ENCODE results near the gene MMP11. TPM values are rescaled to one million over a fixed set of nuclear protein-coding genes. Genes with fewer than 3 reads are reported as not detected.

MMP11 gene
- total and polyA plus RNA-seq, 2 of the 13 experiments (the other 11 are each of a cell fraction or from before 2014, with no cell fraction given) = 8.9 to 28.6 TPM

DNA sequence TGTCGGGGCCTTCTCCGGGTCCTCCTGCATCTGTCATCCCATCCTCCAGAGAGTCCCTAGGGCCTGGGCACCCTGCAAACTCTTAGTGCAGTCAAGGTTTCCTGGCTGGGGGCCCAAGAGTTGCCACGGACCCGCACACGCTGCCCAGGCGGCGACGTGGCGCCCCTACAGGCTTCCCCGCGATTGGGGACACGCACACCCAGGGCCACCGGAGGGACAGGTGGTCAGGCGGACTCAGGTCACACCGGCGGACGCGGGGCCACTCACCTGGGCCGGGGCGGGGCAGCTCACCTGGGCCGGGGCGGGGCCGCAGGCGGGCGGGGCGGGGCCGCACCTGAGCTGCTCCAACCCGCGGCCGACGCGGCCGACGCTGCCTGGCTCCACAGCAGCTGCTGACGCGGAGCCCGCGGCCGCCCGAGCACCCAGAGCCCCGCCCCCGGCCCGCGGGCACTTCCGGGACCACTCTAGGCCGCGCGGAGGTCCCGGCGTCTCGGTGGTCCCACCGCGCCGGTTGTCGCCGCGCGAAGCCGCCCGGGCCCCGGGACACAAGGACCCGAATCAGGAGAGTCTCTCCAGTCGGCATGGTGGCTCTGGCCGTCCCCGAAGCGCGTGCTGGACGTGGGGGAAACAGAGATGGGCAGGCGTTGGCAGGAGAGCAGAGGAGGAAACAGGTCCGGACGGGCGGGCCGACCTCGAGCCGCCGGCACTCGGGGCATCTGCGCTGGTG is 21.8 kb upstream of the MMP11 start, which contains the start of gene ZNF70 (continued):
- TF ChIP-seq, protein P1, sequence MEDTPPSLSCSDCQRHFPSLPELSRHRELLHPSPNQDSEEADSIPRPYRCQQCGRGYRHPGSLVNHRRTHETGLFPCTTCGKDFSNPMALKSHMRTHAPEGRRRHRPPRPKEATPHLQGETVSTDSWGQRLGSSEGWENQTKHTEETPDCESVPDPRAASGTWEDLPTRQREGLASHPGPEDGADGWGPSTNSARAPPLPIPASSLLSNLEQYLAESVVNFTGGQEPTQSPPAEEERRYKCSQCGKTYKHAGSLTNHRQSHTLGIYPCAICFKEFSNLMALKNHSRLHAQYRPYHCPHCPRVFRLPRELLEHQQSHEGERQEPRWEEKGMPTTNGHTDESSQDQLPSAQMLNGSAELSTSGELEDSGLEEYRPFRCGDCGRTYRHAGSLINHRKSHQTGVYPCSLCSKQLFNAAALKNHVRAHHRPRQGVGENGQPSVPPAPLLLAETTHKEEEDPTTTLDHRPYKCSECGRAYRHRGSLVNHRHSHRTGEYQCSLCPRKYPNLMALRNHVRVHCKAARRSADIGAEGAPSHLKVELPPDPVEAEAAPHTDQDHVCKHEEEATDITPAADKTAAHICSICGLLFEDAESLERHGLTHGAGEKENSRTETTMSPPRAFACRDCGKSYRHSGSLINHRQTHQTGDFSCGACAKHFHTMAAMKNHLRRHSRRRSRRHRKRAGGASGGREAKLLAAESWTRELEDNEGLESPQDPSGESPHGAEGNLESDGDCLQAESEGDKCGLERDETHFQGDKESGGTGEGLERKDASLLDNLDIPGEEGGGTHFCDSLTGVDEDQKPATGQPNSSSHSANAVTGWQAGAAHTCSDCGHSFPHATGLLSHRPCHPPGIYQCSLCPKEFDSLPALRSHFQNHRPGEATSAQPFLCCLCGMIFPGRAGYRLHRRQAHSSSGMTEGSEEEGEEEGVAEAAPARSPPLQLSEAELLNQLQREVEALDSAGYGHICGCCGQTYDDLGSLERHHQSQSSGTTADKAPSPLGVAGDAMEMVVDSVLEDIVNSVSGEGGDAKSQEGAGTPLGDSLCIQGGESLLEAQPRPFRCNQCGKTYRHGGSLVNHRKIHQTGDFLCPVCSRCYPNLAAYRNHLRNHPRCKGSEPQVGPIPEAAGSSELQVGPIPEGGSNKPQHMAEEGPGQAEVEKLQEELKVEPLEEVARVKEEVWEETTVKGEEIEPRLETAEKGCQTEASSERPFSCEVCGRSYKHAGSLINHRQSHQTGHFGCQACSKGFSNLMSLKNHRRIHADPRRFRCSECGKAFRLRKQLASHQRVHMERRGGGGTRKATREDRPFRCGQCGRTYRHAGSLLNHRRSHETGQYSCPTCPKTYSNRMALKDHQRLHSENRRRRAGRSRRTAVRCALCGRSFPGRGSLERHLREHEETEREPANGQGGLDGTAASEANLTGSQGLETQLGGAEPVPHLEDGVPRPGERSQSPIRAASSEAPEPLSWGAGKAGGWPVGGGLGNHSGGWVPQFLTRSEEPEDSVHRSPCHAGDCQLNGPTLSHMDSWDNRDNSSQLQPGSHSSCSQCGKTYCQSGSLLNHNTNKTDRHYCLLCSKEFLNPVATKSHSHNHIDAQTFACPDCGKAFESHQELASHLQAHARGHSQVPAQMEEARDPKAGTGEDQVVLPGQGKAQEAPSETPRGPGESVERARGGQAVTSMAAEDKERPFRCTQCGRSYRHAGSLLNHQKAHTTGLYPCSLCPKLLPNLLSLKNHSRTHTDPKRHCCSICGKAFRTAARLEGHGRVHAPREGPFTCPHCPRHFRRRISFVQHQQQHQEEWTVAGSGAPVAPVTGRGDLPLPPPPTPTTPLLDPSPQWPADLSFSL (CRISPR knock-in tag; IDR thresholded peaks at IDR 0.05) = no peak
- TF ChIP-seq ZNF329 (CRISPR knock-in tag; IDR thresholded peaks at IDR 0.05; ENCODE audit: low read depth) (no peak), ZNF616 (CRISPR knock-in tag; IDR thresholded peaks at IDR 0.05; ENCODE audit: low read depth) (no peak), ZNF558 (CRISPR knock-in tag; IDR thresholded peaks at IDR 0.05; ENCODE audit: borderline replicate concordance) (no peak), ADNP (CRISPR knock-in tag; IDR thresholded peaks at IDR 0.05) (no peak), YEATS4 (CRISPR knock-in tag; IDR thresholded peaks at IDR 0.05; ENCODE audit: borderline replicate concordance) (peak; percentile 85), ZNF788 (CRISPR knock-in tag; IDR thresholded peaks at IDR 0.05; ENCODE audit: borderline replicate concordance) (0 out of 2 replicates have a peak, but pooled peaks have one; percentile 31), ZSCAN20 (CRISPR knock-in tag; IDR thresholded peaks at IDR 0.05; ENCODE audit: borderline replicate concordance) (no peak), ZNF382 (CRISPR knock-in tag; IDR thresholded peaks at IDR 0.05; ENCODE audit: borderline replicate concordance) (no peak), CBX5 (CRISPR knock-in tag; IDR thresholded peaks at IDR 0.05; ENCODE audit: borderline replicate concordance) (no peak), SAP130 (CRISPR knock-in tag; IDR thresholded peaks at IDR 0.05; ENCODE audit: low read depth) (peak; percentile 66; the same call in 1 of the 2 replicates), ZNF44 (CRISPR knock-in tag; IDR thresholded peaks at IDR 0.05) (no peak), ZNF83 (CRISPR knock-in tag; IDR thresholded peaks at IDR 0.05; ENCODE audit: borderline replicate concordance) (no peak), ZNF282 (IDR thresholded peaks at IDR 0.05; ENCODE audit: partially characterized antibody) (no peak)
- TF ChIP-seq, protein P2, sequence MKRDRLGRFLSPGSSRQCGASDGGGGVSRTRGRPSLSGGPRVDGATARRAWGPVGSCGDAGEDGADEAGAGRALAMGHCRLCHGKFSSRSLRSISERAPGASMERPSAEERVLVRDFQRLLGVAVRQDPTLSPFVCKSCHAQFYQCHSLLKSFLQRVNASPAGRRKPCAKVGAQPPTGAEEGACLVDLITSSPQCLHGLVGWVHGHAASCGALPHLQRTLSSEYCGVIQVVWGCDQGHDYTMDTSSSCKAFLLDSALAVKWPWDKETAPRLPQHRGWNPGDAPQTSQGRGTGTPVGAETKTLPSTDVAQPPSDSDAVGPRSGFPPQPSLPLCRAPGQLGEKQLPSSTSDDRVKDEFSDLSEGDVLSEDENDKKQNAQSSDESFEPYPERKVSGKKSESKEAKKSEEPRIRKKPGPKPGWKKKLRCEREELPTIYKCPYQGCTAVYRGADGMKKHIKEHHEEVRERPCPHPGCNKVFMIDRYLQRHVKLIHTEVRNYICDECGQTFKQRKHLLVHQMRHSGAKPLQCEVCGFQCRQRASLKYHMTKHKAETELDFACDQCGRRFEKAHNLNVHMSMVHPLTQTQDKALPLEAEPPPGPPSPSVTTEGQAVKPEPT (CRISPR knock-in tag; IDR thresholded peaks at IDR 0.05; ENCODE audit: low read depth) = 0 out of 2 replicates have a peak, but pooled peaks have one; percentile 7
- TF ChIP-seq, protein P3, sequence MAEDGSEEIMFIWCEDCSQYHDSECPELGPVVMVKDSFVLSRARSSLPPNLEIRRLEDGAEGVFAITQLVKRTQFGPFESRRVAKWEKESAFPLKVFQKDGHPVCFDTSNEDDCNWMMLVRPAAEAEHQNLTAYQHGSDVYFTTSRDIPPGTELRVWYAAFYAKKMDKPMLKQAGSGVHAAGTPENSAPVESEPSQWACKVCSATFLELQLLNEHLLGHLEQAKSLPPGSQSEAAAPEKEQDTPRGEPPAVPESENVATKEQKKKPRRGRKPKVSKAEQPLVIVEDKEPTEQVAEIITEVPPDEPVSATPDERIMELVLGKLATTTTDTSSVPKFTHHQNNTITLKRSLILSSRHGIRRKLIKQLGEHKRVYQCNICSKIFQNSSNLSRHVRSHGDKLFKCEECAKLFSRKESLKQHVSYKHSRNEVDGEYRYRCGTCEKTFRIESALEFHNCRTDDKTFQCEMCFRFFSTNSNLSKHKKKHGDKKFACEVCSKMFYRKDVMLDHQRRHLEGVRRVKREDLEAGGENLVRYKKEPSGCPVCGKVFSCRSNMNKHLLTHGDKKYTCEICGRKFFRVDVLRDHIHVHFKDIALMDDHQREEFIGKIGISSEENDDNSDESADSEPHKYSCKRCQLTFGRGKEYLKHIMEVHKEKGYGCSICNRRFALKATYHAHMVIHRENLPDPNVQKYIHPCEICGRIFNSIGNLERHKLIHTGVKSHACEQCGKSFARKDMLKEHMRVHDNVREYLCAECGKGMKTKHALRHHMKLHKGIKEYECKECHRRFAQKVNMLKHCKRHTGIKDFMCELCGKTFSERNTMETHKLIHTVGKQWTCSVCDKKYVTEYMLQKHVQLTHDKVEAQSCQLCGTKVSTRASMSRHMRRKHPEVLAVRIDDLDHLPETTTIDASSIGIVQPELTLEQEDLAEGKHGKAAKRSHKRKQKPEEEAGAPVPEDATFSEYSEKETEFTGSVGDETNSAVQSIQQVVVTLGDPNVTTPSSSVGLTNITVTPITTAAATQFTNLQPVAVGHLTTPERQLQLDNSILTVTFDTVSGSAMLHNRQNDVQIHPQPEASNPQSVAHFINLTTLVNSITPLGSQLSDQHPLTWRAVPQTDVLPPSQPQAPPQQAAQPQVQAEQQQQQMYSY (CRISPR knock-in tag; IDR thresholded peaks at IDR 0.05) = no peak
- TF ChIP-seq, protein P4, sequence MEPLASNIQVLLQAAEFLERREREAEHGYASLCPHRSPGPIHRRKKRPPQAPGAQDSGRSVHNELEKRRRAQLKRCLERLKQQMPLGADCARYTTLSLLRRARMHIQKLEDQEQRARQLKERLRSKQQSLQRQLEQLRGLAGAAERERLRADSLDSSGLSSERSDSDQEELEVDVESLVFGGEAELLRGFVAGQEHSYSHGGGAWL (CRISPR knock-in tag; IDR thresholded peaks at IDR 0.05) = peak; percentile 51; the same call in 1 of the 2 replicates
